ENCODE results near the gene CFDP1. TPM values are rescaled to one million over a fixed set of nuclear protein-coding genes. Genes with fewer than 3 reads are reported as not detected.

Gene CFDP1
- total RNA-seq, 3 donors from 2014 or later (not counting 1 experiment from before 2014, with no cell fraction given), result 32.2 to 38.8 (median 32.3) TPM

DNA sequence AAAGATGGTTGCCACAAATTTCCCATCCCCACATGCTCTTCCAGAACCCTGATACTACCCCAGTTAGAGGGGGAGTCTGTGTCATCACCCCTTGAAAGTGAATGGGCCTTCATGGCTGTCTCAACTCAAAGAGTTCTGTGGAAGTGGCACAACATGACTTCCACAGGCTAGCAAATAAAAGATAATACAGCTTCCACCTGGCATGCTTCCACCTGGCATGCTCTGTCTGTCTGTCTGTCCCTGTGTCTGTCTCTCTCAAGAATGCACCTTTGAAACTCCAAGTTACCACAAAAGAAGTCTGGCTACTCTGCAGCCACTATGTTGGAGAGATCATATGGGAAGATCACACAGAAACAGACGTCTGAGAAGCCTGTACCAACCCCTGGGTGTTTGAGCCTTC lies 35.0 kb downstream of the CFDP1 start:
- Histone ChIP-seq H3K27ac (ENCODE audit: low read length) (no peak overlapping the region), H3K4me1 (ENCODE audit: control insufficient read depth, insufficient read depth, low read length) (no peaks in the 10 kb centered on the region), H3K9me3 (ENCODE audit: control insufficient read depth, insufficient read depth, low read length) (no peaks in the 10 kb centered on the region), H3K4me3 (ENCODE audit: low read length) (no peak overlapping the region), H3K27me3 (ENCODE audit: control insufficient read depth, insufficient read depth, low read length) (no peaks in the 10 kb centered on the region), H3K36me3 (ENCODE audit: control insufficient read depth, insufficient read depth, low read length) (peaks cover 10% of the 10 kb centered on the region)
- DNase-seq (no peak), ATAC-seq (no peak)
- peaks cover 0 to 7% of the 10 kb centered on the region in 2 donors for H3K4me1 Mint-ChIP-seq
- no peaks in the 10 kb centered on the region for H3K27me3 Mint-ChIP-seq (ENCODE audit: low read depth in 2 of 2)
- no peaks in the 10 kb centered on the region for H3K9me3 Mint-ChIP-seq
- intact Hi-C loops (cut with micrococcal nuclease), result no loop called here
- TF ChIP-seq, protein P1, sequence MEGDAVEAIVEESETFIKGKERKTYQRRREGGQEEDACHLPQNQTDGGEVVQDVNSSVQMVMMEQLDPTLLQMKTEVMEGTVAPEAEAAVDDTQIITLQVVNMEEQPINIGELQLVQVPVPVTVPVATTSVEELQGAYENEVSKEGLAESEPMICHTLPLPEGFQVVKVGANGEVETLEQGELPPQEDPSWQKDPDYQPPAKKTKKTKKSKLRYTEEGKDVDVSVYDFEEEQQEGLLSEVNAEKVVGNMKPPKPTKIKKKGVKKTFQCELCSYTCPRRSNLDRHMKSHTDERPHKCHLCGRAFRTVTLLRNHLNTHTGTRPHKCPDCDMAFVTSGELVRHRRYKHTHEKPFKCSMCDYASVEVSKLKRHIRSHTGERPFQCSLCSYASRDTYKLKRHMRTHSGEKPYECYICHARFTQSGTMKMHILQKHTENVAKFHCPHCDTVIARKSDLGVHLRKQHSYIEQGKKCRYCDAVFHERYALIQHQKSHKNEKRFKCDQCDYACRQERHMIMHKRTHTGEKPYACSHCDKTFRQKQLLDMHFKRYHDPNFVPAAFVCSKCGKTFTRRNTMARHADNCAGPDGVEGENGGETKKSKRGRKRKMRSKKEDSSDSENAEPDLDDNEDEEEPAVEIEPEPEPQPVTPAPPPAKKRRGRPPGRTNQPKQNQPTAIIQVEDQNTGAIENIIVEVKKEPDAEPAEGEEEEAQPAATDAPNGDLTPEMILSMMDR (IDR thresholded peaks at IDR 0.05), result no peak
- H3K36me3 Mint-ChIP-seq, result no peaks in the 10 kb centered on the region
- no peak overlapping the region for H3K27ac Mint-ChIP-seq
- 92% methylated on average over 1 of the region's 1 CpG for WGBS (ENCODE audit: insufficient coverage)
- no peak overlapping the region for H3K4me3 Mint-ChIP-seq

DNA sequence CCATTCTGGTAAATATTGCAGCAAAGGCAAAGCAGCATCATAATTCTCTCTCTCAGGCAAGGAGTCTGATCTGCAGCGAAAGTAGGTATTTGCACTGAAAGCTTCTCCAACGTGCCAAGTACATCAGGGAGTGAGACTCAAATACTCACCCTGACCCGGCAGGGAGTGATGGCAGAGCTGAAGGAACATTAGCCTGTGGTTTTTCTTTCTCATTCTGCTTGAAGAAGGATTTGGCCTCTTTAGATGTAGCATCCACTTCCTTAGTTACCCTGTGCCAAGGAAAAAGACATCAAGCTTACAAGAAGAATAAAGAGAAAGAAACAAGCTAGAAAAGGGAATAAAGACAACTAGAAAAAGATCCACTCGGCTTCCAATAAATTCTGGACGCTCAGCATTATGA lies 38.4 kb downstream of the CFDP1 start:
- no peaks in the 10 kb centered on the region for H3K9me3 ChIP-seq (ENCODE audit: control insufficient read depth, insufficient read depth, low read length)
- H3K27me3 ChIP-seq (ENCODE audit: control insufficient read depth, insufficient read depth, low read length), result no peaks in the 10 kb centered on the region
- Mint-ChIP-seq H3K4me1 (no peaks in the 10 kb centered on the region), H3K9me3 (no peaks in the 10 kb centered on the region), H3K27ac (no peak overlapping the region), H3K4me3 (no peak overlapping the region), H3K36me3 (peaks cover 9% of the 10 kb centered on the region), H3K27me3 (ENCODE audit: low read depth in 2 of 2) (no peaks in the 10 kb centered on the region)
- no peak overlapping the region for H3K27ac ChIP-seq (ENCODE audit: low read length)
- DNase-seq (no peak), ATAC-seq (no peak)
- no peaks in the 10 kb centered on the region for H3K4me1 ChIP-seq (ENCODE audit: control insufficient read depth, insufficient read depth, low read length)
- TF ChIP-seq, protein P1 (IDR thresholded peaks at IDR 0.05), result no peak
- intact Hi-C loops (cut with micrococcal nuclease), result no loop called here
- 96% methylated on average over 5 of the region's 5 CpGs for WGBS (ENCODE audit: insufficient coverage)
- no peak overlapping the region for H3K4me3 ChIP-seq (ENCODE audit: low read length)
- H3K36me3 ChIP-seq (ENCODE audit: control insufficient read depth, insufficient read depth, low read length), result peaks cover 29% of the 10 kb centered on the region

GRCh38 chr16:75392906-75393305 lies 40.4 kb downstream of the CFDP1 start:
- H3K9me3 ChIP-seq (ENCODE audit: control insufficient read depth, insufficient read depth, low read length), result no peaks in the 10 kb centered on the region
- Mint-ChIP-seq H3K4me3 (no peak overlapping the region), H3K4me1 (no peaks in the 10 kb centered on the region), H3K36me3 (peaks cover 9% of the 10 kb centered on the region), H3K27ac (no peak overlapping the region), H3K9me3 (no peaks in the 10 kb centered on the region), H3K27me3 (ENCODE audit: low read depth in 2 of 2) (no peaks in the 10 kb centered on the region)
- no peak overlapping the region for H3K27ac ChIP-seq (ENCODE audit: low read length)
- no peaks in the 10 kb centered on the region for H3K4me1 ChIP-seq (ENCODE audit: control insufficient read depth, insufficient read depth, low read length)
- 94% methylated on average over 2 of the region's 2 CpGs for WGBS (ENCODE audit: insufficient coverage)
- DNase-seq (no peak), ATAC-seq (no peak)
- H3K4me3 ChIP-seq (ENCODE audit: low read length), result no peak overlapping the region
- peaks cover 29% of the 10 kb centered on the region for H3K36me3 ChIP-seq (ENCODE audit: control insufficient read depth, insufficient read depth, low read length)
- H3K27me3 ChIP-seq (ENCODE audit: control insufficient read depth, insufficient read depth, low read length), result no peaks in the 10 kb centered on the region
- TF ChIP-seq, protein P1 (IDR thresholded peaks at IDR 0.05), result no peak
- intact Hi-C loops (cut with micrococcal nuclease), result no loop called here

- H3K9me3 Mint-ChIP-seq, result no peaks in the 10 kb centered on the region
- H3K27ac ChIP-seq (ENCODE audit: low read length), result no peak overlapping the region
- no peak for DNase-seq
- H3K4me3 ChIP-seq (ENCODE audit: low read length), result no peak overlapping the region
- no peak for ATAC-seq
- no peaks in the 10 kb centered on the region for H3K27me3 ChIP-seq (ENCODE audit: control insufficient read depth, insufficient read depth, low read length)
- H3K36me3 Mint-ChIP-seq, result peaks cover 9% of the 10 kb centered on the region
- intact Hi-C loops (cut with micrococcal nuclease), result no loop called here
- TF ChIP-seq, protein P1 (IDR thresholded peaks at IDR 0.05), result no peak
- no CpG with 5 or more reads among the region's 1 CpG for WGBS (ENCODE audit: insufficient coverage)
- no peaks in the 10 kb centered on the region for H3K4me1 Mint-ChIP-seq
- H3K27me3 Mint-ChIP-seq (ENCODE audit: low read depth in 2 of 2), result no peaks in the 10 kb centered on the region
- peaks cover 29% of the 10 kb centered on the region for H3K36me3 ChIP-seq (ENCODE audit: control insufficient read depth, insufficient read depth, low read length)
- no peaks in the 10 kb centered on the region for H3K4me1 ChIP-seq (ENCODE audit: control insufficient read depth, insufficient read depth, low read length)
- no peaks in the 10 kb centered on the region for H3K9me3 ChIP-seq (ENCODE audit: control insufficient read depth, insufficient read depth, low read length)
- no peak overlapping the region for H3K4me3 Mint-ChIP-seq
- H3K27ac Mint-ChIP-seq, result no peak overlapping the region
Measured at GRCh38 chr16:75390926-75391653, 42.2 kb downstream of the CFDP1 start.
